ENCODE data around the gene KNTC1.

DNA sequence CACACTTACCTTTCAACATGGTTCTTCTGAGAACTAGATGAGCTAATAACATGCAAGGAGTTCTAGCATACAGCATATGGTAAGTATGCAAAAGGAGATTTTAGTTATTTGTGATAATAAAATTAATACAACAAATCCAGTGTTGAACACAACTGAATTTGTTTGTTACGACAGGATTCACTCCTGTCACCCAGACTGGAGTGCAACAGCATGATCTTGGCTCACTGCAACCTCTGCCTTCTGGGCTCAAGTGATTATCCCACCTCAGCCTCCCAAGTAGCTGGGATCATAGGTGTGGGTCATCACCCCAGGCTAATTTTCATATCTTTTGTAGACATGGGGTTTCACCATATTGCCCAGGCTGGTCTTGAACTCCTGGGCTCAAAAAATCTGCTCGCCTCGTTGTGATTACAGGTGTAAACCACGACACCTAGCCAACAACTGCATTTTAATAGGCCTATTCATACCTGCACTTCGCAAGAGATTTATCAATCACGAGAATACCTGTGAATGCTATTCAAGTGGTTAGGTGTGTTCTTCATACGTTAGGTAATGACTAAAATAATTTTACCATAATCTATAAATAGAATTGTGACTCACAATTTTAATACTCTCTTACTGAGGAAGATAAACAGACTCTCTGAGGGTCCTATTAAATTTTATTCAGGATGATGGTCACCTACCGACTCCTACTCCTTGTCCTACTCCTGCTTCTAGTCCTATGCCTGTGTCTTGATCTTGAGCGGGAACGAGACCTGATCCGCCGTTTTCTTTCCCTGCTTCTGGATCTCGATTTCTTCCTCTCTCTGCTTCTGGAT, 10.3 kb upstream of the KNTC1 start:
- no peak for TF ChIP-seq CTCF (conservative IDR thresholded peaks at IDR 0.05; ENCODE audit: low read length)
- TF ChIP-seq EZH2phosphoT487 (IDR thresholded peaks at IDR 0.05; ENCODE audit: borderline replicate concordance, low read depth, low read length), result no peak
